GM23338 (cell line): Measurements from ENCODE around the gene INPP5A. TPM values are rescaled to one million over a fixed set of nuclear protein-coding genes. Genes with fewer than 3 reads are reported as not detected.

Experiments used
- ATAC-seq: fragments of 200-7000 bp; cut with Tn5 transposase; 3 replicates; pipeline ENCODE4 v1.9.1; 2020
- DNase-seq: peaks from one replicate; pipeline ENCODE4 v3.0.0-alpha.2; 2015; ENCODE audit warnings: low spot score
- H2AFZ ChIP-seq: fragments of 200-600 bp; sonication (generic); 2 replicates; pipeline ENCODE4 v1.8.0; 2016; ENCODE audit warnings: antibody characterized with exemption, mild to moderate bottlenecking, moderate library complexity
- H3F3A ChIP-seq: fragments of 200-600 bp; sonication (generic); replicated peaks from 2 replicates; pipeline ENCODE4 v1.8.0; 2017; ENCODE audit warnings: antibody characterized with exemption, mixed run types, low read depth
- H3K27ac ChIP-seq: fragments of 200-600 bp; sonication (generic); 2 replicates; pipeline ENCODE4 v1.6.1; 2016; ENCODE audit warnings: low read depth
- H3K27me3 ChIP-seq: fragments of 200-600 bp; sonication (generic); 2 replicates; pipeline ENCODE4 v1.8.0; 2016; ENCODE audit warnings: mild to moderate bottlenecking, mixed run types, moderate library complexity; ENCODE audit not compliant: insufficient read depth
- H3K36me3 ChIP-seq: fragments of 200-600 bp; sonication (generic); 2 replicates; pipeline ENCODE4 v1.8.0; 2016; ENCODE audit warnings: mild to moderate bottlenecking; ENCODE audit not compliant: insufficient read depth
- H3K4me1 ChIP-seq: fragments of 200-600 bp; sonication (generic); 2 replicates; pipeline ENCODE4 v1.8.0; 2016; ENCODE audit warnings: mild to moderate bottlenecking, moderate library complexity; ENCODE audit not compliant: insufficient read depth
- H3K4me2 ChIP-seq: fragments of 200-600 bp; sonication (generic); 2 replicates; pipeline ENCODE4 v1.7.1; 2017; ENCODE audit warnings: mixed run types
- H3K4me3 ChIP-seq: fragments of 200-600 bp; sonication (generic); 2 replicates; pipeline ENCODE4 v1.6.1; 2016; ENCODE audit warnings: mixed run types
- H3K79me2 ChIP-seq: fragments of 200-600 bp; sonication (generic); replicated peaks from 2 replicates; pipeline ENCODE4 v1.8.0; 2017; ENCODE audit warnings: mild to moderate bottlenecking; ENCODE audit not compliant: insufficient read depth
- H3K9me2 ChIP-seq: fragments of 200-600 bp; sonication (generic); 2 replicates; pipeline ENCODE4 v1.8.0; 2017; ENCODE audit not compliant: insufficient read depth
- H4K20me1 ChIP-seq: fragments of 200-600 bp; sonication (generic); replicated peaks from 2 replicates; pipeline ENCODE4 v1.8.0; 2017; ENCODE audit warnings: mild to moderate bottlenecking; ENCODE audit not compliant: insufficient read depth
- H3K27ac Mint-ChIP-seq: 2 replicates; pipeline ENCODE4 v1.8.0; 2020; ENCODE audit warnings: inconsistent platforms, mild to moderate bottlenecking, moderate library complexity, mixed read lengths
- H3K27me3 Mint-ChIP-seq: 3 replicates; pipeline ENCODE4 v1.8.0; 2022; ENCODE audit warnings: low read depth, mild to moderate bottlenecking, moderate library complexity, mixed read lengths, inconsistent platforms; ENCODE audit not compliant: insufficient read depth, poor library complexity
- H3K36me3 Mint-ChIP-seq: 3 replicates; pipeline ENCODE4 v1.8.0; 2021; ENCODE audit warnings: low read depth, mild to moderate bottlenecking, inconsistent platforms, moderate library complexity, mixed read lengths
- H3K4me1 Mint-ChIP-seq: 3 replicates; pipeline ENCODE4 v1.8.0; 2020; ENCODE audit warnings: mild to moderate bottlenecking, inconsistent platforms, mixed read lengths
- H3K4me3 Mint-ChIP-seq: 3 replicates; pipeline ENCODE4 v1.8.0; 2021; ENCODE audit warnings: moderate library complexity, mild to moderate bottlenecking, inconsistent platforms, mixed read lengths
- H3K9me3 Mint-ChIP-seq: 3 replicates; pipeline ENCODE4 v1.8.0; 2020; ENCODE audit warnings: moderate library complexity, mild to moderate bottlenecking, inconsistent platforms, mixed read lengths
- CREB1 ChIP-seq: fragments of 250-450 bp; sonication (Bioruptor Pico); IDR thresholded peaks from 2 replicates; pipeline ENCODE4 v1.5.0; 2020; ENCODE audit warnings: low read depth, mild to moderate bottlenecking, moderate library complexity
- EZH2 ChIP-seq: fragments of 200-600 bp; sonication (generic); IDR thresholded peaks from one replicate; pipeline ENCODE4 v1.8.0; 2017; ENCODE audit warnings: antibody characterized with exemption, mild to moderate bottlenecking, low read depth; ENCODE audit not compliant: unreplicated experiment
- EZH2phosphoT487 ChIP-seq: fragments of 200-600 bp; sonication (generic); IDR thresholded peaks from one replicate; pipeline ENCODE4 v1.8.1; 2018; ENCODE audit warnings: antibody characterized with exemption; ENCODE audit not compliant: unreplicated experiment
- NANOG ChIP-seq: IDR thresholded peaks from 2 replicates; pipeline ENCODE4 v1.6.1; 2016; ENCODE audit warnings: antibody characterized with exemption, borderline replicate concordance
- POLR2AphosphoS5 ChIP-seq: IDR thresholded peaks from 2 replicates; pipeline ENCODE4 v1.6.1; 2016; ENCODE audit warnings: antibody characterized with exemption, low read depth
- STAT1 ChIP-seq: IDR thresholded peaks from one replicate; pipeline ENCODE4 v1.6.1; 2016; ENCODE audit warnings: antibody characterized with exemption; ENCODE audit not compliant: unreplicated experiment
- ZNF114 ChIP-seq: fragments of 250-450 bp; sonication (Bioruptor Pico); IDR thresholded peaks from 2 replicates; pipeline ENCODE4 v1.5.0; 2020; ENCODE audit warnings: mild to moderate bottlenecking, moderate library complexity
- ZNF331 ChIP-seq: fragments of 250-450 bp; sonication (Bioruptor Pico); IDR thresholded peaks from 2 replicates; pipeline ENCODE4 v1.5.0; 2020; ENCODE audit warnings: low read depth, mild to moderate bottlenecking, moderate library complexity
- polyA plus RNA-seq: library from polyadenylated mRNA; unstranded; fragments of >200 nt; fragmentation: Nextera tagmentation; extraction: Ambion mirVana; gene quantifications from 2 replicates; pipeline ENCODE4 v1.2.1, GENCODE V29; 2016
- total RNA-seq: library from RNA; depleted of rRNA; stranded (reverse); fragments of >200 nt; shearing (Covaris generic); gene quantifications from 2 replicates; pipeline ENCODE4 v1.2.3, GENCODE V29; 2014
- TF ChIP-seq, protein P1 (sequence below): fragments of 250-450 bp; sonication (Bioruptor Pico); IDR thresholded peaks from 2 replicates; pipeline ENCODE4 v1.5.0; 2020; ENCODE audit warnings: mild to moderate bottlenecking, moderate library complexity
- TF ChIP-seq, protein P2 (sequence below), 2 experiments: fragments of 200-600 bp in 1 of 2; sonication (generic) in 1 of 2; conservative IDR thresholded peaks; 2 replicates each; pipeline versions ENCODE4 v1.5.1 to v1.6.1; 2016 to 2017; ENCODE audit warnings: antibody characterized with exemption in 2 of 2, low read depth in 2 of 2, mild to moderate bottlenecking in 2 of 2, moderate library complexity in 1 of 2
- TF ChIP-seq, protein P3 (sequence below): IDR thresholded peaks from 2 replicates; pipeline ENCODE4 v1.6.1; 2016; ENCODE audit warnings: antibody characterized with exemption

Gene INPP5A
- total and polyA plus RNA-seq, 2 experiments from 2014 or later = 5.9 to 40.6 TPM

DNA sequence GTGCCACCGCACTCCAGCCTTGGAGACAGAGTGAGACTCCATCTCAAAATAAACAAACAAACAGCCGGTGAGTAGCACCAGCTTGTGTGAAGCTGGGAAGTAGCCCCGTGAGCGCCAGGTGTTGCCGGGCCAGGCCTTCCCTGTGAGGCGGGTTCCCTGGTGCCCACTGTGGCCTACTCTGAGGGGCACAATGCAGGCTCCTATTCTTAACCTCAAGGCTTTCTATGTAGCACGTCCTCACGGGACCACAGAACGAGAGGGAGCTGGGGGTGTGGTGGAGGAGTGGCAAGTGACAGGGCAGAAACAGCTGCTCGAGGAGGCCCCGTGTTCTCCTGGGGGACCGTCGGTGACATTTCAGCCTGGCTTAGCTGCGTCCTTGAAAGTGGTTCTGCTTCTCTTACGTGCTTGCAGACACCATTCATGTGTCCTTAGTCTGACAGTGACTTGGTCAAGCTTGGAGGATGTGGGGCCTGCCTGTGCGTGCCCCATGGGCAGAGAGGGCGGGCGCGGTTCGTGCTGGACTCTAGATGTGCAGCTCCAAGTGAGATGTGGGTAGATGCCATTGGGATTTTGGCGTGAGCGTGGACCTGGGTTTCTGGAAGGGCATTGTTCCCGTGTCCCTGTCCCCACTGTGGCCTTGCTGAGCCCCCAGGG is 131.7 kb downstream of the INPP5A start:
- DNase-seq (no peak), ATAC-seq (no peak)
- H3K4me3 ChIP-seq = no peak overlapping the region
- no peak overlapping the region for H3K4me3 Mint-ChIP-seq
- TF ChIP-seq EZH2phosphoT487 (no peak), POLR2AphosphoS5 (no peak), CREB1 (CRISPR knock-in tag) (no peak), EZH2 (no peak), ZNF114 (no peak), ZNF331 (no peak), STAT1 (no peak), NANOG (no peak)
- TF ChIP-seq, protein P1, sequence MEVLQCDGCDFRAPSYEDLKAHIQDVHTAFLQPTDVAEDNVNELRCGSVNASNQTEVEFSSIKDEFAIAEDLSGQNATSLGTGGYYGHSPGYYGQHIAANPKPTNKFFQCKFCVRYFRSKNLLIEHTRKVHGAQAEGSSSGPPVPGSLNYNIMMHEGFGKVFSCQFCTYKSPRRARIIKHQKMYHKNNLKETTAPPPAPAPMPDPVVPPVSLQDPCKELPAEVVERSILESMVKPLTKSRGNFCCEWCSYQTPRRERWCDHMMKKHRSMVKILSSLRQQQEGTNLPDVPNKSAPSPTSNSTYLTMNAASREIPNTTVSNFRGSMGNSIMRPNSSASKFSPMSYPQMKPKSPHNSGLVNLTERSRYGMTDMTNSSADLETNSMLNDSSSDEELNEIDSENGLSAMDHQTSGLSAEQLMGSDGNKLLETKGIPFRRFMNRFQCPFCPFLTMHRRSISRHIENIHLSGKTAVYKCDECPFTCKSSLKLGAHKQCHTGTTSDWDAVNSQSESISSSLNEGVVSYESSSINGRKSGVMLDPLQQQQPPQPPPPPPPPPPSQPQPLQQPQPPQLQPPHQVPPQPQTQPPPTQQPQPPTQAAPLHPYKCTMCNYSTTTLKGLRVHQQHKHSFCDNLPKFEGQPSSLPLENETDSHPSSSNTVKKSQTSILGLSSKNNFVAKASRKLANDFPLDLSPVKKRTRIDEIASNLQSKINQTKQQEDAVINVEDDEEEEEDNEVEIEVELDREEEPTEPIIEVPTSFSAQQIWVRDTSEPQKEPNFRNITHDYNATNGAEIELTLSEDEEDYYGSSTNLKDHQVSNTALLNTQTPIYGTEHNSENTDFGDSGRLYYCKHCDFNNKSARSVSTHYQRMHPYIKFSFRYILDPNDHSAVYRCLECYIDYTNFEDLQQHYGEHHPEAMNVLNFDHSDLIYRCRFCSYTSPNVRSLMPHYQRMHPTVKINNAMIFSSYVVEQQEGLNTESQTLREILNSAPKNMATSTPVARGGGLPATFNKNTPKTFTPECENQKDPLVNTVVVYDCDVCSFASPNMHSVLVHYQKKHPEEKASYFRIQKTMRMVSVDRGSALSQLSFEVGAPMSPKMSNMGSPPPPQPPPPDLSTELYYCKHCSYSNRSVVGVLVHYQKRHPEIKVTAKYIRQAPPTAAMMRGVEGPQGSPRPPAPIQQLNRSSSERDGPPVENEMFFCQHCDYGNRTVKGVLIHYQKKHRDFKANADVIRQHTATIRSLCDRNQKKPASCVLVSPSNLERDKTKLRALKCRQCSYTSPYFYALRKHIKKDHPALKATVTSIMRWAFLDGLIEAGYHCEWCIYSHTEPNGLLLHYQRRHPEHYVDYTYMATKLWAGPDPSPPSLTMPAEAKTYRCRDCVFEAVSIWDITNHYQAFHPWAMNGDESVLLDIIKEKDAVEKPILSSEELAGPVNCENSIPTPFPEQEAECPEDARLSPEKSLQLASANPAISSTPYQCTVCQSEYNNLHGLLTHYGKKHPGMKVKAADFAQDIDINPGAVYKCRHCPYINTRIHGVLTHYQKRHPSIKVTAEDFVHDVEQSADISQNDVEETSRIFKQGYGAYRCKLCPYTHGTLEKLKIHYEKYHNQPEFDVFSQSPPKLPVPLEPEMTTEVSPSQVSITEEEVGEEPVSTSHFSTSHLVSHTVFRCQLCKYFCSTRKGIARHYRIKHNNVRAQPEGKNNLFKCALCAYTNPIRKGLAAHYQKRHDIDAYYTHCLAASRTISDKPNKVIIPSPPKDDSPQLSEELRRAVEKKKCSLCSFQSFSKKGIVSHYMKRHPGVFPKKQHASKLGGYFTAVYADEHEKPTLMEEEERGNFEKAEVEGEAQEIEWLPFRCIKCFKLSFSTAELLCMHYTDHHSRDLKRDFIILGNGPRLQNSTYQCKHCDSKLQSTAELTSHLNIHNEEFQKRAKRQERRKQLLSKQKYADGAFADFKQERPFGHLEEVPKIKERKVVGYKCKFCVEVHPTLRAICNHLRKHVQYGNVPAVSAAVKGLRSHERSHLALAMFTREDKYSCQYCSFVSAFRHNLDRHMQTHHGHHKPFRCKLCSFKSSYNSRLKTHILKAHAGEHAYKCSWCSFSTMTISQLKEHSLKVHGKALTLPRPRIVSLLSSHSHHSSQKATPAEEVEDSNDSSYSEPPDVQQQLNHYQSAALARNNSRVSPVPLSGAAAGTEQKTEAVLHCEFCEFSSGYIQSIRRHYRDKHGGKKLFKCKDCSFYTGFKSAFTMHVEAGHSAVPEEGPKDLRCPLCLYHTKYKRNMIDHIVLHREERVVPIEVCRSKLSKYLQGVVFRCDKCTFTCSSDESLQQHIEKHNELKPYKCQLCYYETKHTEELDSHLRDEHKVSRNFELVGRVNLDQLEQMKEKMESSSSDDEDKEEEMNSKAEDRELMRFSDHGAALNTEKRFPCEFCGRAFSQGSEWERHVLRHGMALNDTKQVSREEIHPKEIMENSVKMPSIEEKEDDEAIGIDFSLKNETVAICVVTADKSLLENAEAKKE = no peak
- TF ChIP-seq, protein P2, sequence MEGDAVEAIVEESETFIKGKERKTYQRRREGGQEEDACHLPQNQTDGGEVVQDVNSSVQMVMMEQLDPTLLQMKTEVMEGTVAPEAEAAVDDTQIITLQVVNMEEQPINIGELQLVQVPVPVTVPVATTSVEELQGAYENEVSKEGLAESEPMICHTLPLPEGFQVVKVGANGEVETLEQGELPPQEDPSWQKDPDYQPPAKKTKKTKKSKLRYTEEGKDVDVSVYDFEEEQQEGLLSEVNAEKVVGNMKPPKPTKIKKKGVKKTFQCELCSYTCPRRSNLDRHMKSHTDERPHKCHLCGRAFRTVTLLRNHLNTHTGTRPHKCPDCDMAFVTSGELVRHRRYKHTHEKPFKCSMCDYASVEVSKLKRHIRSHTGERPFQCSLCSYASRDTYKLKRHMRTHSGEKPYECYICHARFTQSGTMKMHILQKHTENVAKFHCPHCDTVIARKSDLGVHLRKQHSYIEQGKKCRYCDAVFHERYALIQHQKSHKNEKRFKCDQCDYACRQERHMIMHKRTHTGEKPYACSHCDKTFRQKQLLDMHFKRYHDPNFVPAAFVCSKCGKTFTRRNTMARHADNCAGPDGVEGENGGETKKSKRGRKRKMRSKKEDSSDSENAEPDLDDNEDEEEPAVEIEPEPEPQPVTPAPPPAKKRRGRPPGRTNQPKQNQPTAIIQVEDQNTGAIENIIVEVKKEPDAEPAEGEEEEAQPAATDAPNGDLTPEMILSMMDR (conservative IDR thresholded peaks at IDR 0.05; ENCODE audit: low read depth in 2 of 2) = no peak
- TF ChIP-seq, protein P3, sequence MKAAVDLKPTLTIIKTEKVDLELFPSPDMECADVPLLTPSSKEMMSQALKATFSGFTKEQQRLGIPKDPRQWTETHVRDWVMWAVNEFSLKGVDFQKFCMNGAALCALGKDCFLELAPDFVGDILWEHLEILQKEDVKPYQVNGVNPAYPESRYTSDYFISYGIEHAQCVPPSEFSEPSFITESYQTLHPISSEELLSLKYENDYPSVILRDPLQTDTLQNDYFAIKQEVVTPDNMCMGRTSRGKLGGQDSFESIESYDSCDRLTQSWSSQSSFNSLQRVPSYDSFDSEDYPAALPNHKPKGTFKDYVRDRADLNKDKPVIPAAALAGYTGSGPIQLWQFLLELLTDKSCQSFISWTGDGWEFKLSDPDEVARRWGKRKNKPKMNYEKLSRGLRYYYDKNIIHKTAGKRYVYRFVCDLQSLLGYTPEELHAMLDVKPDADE = no peak
- no peaks in the 10 kb centered on the region for H3K4me1 ChIP-seq
- H3K27me3 Mint-ChIP-seq = no peaks in the 10 kb centered on the region
- no peak overlapping the region for H3K27ac Mint-ChIP-seq
- H3K27ac ChIP-seq = no peak overlapping the region
- H3K36me3 ChIP-seq = no peaks in the 10 kb centered on the region
- H4K20me1 ChIP-seq = no peaks in the 10 kb centered on the region
- H3K79me2 ChIP-seq = no peaks in the 10 kb centered on the region
- H3K9me2 ChIP-seq = no peaks in the 10 kb centered on the region; the same call in 1 of the 2 replicates
- H2AFZ ChIP-seq = no peak overlapping the region
- H3F3A ChIP-seq = no peaks in the 10 kb centered on the region
- no peaks in the 10 kb centered on the region; the same call in 2 of the 3 replicates for H3K36me3 Mint-ChIP-seq
- H3K9me3 Mint-ChIP-seq = no peaks in the 10 kb centered on the region
- H3K27me3 ChIP-seq = no peaks in the 10 kb centered on the region
- no peak overlapping the region for H3K4me2 ChIP-seq
- H3K4me1 Mint-ChIP-seq = no peaks in the 10 kb centered on the region
